Measurements from ENCODE around the gene STX5.

STX5 gene, protein sequence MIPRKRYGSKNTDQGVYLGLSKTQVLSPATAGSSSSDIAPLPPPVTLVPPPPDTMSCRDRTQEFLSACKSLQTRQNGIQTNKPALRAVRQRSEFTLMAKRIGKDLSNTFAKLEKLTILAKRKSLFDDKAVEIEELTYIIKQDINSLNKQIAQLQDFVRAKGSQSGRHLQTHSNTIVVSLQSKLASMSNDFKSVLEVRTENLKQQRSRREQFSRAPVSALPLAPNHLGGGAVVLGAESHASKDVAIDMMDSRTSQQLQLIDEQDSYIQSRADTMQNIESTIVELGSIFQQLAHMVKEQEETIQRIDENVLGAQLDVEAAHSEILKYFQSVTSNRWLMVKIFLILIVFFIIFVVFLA

GRCh38 chr11:62831520-62832335, at the start of gene STX5:
Gene STX5 (minus strand): TSS chr11:62832051. CDS start chr11:62831243, 808 bp downstream.
- TF ChIP-seq, protein P1, sequence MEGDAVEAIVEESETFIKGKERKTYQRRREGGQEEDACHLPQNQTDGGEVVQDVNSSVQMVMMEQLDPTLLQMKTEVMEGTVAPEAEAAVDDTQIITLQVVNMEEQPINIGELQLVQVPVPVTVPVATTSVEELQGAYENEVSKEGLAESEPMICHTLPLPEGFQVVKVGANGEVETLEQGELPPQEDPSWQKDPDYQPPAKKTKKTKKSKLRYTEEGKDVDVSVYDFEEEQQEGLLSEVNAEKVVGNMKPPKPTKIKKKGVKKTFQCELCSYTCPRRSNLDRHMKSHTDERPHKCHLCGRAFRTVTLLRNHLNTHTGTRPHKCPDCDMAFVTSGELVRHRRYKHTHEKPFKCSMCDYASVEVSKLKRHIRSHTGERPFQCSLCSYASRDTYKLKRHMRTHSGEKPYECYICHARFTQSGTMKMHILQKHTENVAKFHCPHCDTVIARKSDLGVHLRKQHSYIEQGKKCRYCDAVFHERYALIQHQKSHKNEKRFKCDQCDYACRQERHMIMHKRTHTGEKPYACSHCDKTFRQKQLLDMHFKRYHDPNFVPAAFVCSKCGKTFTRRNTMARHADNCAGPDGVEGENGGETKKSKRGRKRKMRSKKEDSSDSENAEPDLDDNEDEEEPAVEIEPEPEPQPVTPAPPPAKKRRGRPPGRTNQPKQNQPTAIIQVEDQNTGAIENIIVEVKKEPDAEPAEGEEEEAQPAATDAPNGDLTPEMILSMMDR (IDR thresholded peaks at IDR 0.05; ENCODE audit: low read length, missing control alignments) = no peak

DNA sequence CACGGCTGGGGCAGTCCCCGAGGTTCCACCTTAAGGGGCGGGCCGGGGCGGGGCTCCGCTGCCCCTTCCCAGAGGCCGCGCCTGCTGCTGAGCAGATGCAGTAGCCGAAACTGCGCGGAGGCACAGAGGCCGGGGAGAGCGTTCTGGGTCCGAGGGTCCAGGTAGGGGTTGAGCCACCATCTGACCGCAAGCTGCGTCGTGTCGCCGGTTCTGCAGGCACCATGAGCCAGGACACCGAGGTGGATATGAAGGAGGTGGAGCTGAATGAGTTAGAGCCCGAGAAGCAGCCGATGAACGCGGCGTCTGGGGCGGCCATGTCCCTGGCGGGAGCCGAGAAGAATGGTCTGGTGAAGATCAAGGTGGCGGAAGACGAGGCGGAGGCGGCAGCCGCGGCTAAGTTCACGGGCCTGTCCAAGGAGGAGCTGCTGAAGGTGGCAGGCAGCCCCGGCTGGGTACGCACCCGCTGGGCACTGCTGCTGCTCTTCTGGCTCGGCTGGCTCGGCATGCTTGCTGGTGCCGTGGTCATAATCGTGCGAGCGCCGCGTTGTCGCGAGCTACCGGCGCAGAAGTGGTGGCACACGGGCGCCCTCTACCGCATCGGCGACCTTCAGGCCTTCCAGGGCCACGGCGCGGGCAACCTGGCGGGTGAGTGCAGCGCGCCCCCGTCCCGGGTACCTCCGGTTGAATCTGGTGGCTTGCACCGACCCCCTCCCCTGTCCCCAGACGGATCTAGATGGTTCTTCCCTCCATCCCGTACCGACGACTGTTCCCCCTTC, 49.1 kb upstream of the STX5 start, which contains the start of gene SLC3A2:
Gene SLC3A2 (plus strand): TSS at position 94 of the 776 bp plus-strand sequence. CDS start 128 bp downstream, at position 222.
- peak within 1 kb of the TSS; percentile 74 for H3K4me3 ChIP-seq (replicated peaks; ENCODE audit: low read depth, low read length)
- DNase-seq (ENCODE audit: low read depth) = peak; percentile 86
- TF ChIP-seq, protein P1 (IDR thresholded peaks at IDR 0.05; ENCODE audit: low read length, missing control alignments) = peak; percentile 43

More at GRCh38 chr11:62831520-62832335, at the start of gene STX5:
- peak; percentile 99 for DNase-seq (ENCODE audit: low read depth)
- H3K4me3 ChIP-seq (replicated peaks; ENCODE audit: low read depth, low read length) = peak within 1 kb of the TSS; percentile 87

GRCh38 chr11:62880231-62880802, 48.5 kb upstream of the STX5 start:
- peak; percentile 90 for DNase-seq (ENCODE audit: low read depth)
- TF ChIP-seq, protein P1 (IDR thresholded peaks at IDR 0.05; ENCODE audit: low read length, missing control alignments) = no peak
- H3K4me3 ChIP-seq (replicated peaks; ENCODE audit: low read depth, low read length) = peak overlapping the region; percentile 74

- TF ChIP-seq, protein P1 (IDR thresholded peaks at IDR 0.05; ENCODE audit: low read length, missing control alignments) = no peak
- peak; percentile 49 for DNase-seq (ENCODE audit: low read depth)
- H3K4me3 ChIP-seq (replicated peaks; ENCODE audit: low read depth, low read length) = peak overlapping the region; percentile 74
Measured at GRCh38 chr11:62879235-62879978, 47.6 kb upstream of the STX5 start.

DNA sequence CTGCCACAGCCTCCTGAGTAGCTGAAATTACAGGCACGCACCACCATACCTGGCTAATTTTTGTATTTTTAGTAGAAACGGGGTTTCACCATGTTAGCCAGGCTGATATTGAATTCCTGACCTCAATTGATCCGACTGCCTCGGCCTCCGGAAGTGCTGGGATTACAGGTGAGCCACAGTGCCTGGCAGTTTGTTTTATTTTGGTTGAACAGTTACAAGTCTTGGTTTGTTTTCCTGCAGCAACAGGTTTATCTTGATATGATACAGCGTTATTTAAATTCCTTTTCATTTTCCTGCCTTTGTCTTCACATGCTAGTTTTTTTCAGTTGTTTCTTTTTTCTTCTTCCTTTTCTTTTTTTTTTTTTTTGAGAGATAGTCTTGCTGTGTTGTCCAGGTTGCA, 44.9 kb upstream of the STX5 start:
- no peak overlapping the region for H3K4me3 ChIP-seq (replicated peaks; ENCODE audit: low read depth, low read length)
- TF ChIP-seq, protein P1 (IDR thresholded peaks at IDR 0.05; ENCODE audit: low read length, missing control alignments) = no peak
- DNase-seq (ENCODE audit: low read depth) = no peak
